Islet of Langerhans (tissue), 1 donor: ENCODE data around the gene KSR2.
A peak's percentile ranks its signal among the peaks of the same experiment; 100 is the strongest.

Experiments
- FAIRE-seq: peaks from one replicate; lab custom pipeline; 2011; peaks lifted over from hg19 to GRCh38; lab: Jason Lieb, UNC

The KSR2 gene

GRCh38 chr12:117855165-117855564 lies 113.6 kb downstream of the KSR2 start:
- no peak for FAIRE-seq

GRCh38 chr12:117854339-117855012 lies 114.3 kb downstream of the KSR2 start:
- no peak for FAIRE-seq

- FAIRE-seq = no peak
Observed at GRCh38 chr12:117853600-117853999, 115.2 kb downstream of the KSR2 start.

GRCh38 chr12:117850048-117850447 lies 118.7 kb downstream of the KSR2 start:
- no peak for FAIRE-seq

GRCh38 chr12:117847371-117847770 lies 121.4 kb downstream of the KSR2 start:
- no peak for FAIRE-seq

- no peak for FAIRE-seq
Observed at GRCh38 chr12:117845271-117845904, 123.4 kb downstream of the KSR2 start.

GRCh38 chr12:117844114-117844830 lies 124.5 kb downstream of the KSR2 start:
- FAIRE-seq = no peak

- FAIRE-seq = no peak
Observed at GRCh38 chr12:117842630-117843029, 126.2 kb downstream of the KSR2 start.

- no peak for FAIRE-seq
Observed at GRCh38 chr12:117842220-117842619, 126.6 kb downstream of the KSR2 start.

- FAIRE-seq = no peak
Observed at GRCh38 chr12:117837737-117838050, 131.1 kb downstream of the KSR2 start.

- peak; percentile 80 for FAIRE-seq
Observed at GRCh38 chr12:117836999-117837736, 131.6 kb downstream of the KSR2 start.

- no peak for FAIRE-seq
Observed at GRCh38 chr12:117836476-117836875, 132.3 kb downstream of the KSR2 start.

GRCh38 chr12:117835156-117835555 lies 133.6 kb downstream of the KSR2 start:
- no peak for FAIRE-seq

GRCh38 chr12:117832459-117833457 lies 136.0 kb downstream of the KSR2 start:
- FAIRE-seq = no peak

GRCh38 chr12:117830471-117830870 lies 138.3 kb downstream of the KSR2 start:
- FAIRE-seq = no peak

- no peak for FAIRE-seq
Observed at GRCh38 chr12:117829108-117829507, 139.7 kb downstream of the KSR2 start.

- FAIRE-seq = no peak
Observed at GRCh38 chr12:117827660-117828059, 141.1 kb downstream of the KSR2 start.

- no peak for FAIRE-seq
Observed at GRCh38 chr12:117825827-117826226, 143.0 kb downstream of the KSR2 start.

- FAIRE-seq = no peak
Observed at GRCh38 chr12:117821480-117822175, 147.2 kb downstream of the KSR2 start.

- no peak for FAIRE-seq
Observed at GRCh38 chr12:117820216-117820907, 148.4 kb downstream of the KSR2 start.
